ENCODE measurements around the gene FRMPD4. TPM values are rescaled to one million over a fixed set of nuclear protein-coding genes. Genes with fewer than 3 reads are reported as not detected.

Gene FRMPD4
- total RNA-seq, 1 donor: 1.8 TPM

DNA sequence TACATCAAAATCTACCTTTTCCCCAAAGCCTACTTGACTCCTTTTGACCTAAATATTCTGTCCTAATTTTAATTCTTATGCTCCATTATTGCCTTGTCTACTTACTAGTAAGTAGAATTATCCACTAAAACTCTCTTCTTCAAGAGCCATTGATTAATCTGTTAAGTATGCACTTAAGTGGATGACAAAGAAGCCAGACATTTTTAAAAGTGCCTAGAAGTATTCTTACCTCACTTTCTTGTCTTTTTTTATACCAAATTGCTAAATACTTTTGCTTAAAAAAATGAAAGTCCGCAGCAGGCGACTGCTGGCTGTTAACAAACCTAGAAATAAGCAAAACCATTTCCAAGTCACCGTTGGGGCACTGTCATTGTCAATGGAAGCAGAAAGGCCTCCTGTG, 20.1 kb upstream of the FRMPD4 start:
- no peak overlapping the region for H3K27ac ChIP-seq (ENCODE audit: low read depth, low read length)
- DNase-seq (ENCODE audit: insufficient read length, low spot score, missing footprints): no peak

DNA sequence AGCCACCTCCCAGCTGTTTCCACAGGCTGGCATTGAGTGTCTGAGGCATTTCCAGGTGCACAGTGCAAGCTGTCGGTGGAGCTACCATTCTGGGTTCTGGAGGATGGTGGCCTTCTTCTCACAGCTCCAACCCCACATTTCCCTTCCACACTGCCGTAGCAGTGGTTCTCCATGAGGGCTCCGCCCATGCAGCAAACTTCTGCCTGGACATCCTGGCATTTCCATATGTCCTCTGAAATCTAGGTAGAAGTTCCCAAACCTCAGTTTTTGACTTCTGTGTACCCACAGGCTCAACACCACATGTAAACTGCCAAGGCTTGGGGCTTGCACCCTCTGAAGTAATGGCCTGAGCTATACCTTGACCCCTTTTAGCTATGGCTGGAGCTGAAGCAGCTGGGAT, 10.3 kb upstream of the FRMPD4 start:
- no peak overlapping the region for H3K4me2 ChIP-seq (ENCODE audit: insufficient read depth, low read length)
- H3K27me3 ChIP-seq (ENCODE audit: insufficient read depth, low read length): no peaks in the 10 kb centered on the region
- H3K36me3 ChIP-seq (ENCODE audit: insufficient read depth, low read length): no peaks in the 10 kb centered on the region
- H3K4me1 ChIP-seq (ENCODE audit: insufficient read depth, low read length): no peaks in the 10 kb centered on the region
- H4K20me1 ChIP-seq (ENCODE audit: insufficient read depth, low read length): no peaks in the 10 kb centered on the region
- peaks cover 4% of the 10 kb centered on the region for H3K9me3 ChIP-seq (ENCODE audit: low read depth, low read length)
- DNase-seq (ENCODE audit: insufficient read length, low spot score, missing footprints): no peak
- no peak overlapping the region for H2AFZ ChIP-seq (ENCODE audit: low read length)
- no peak overlapping the region for H3K27ac ChIP-seq (ENCODE audit: low read depth, low read length)
- TF ChIP-seq CTCF (IDR thresholded peaks at IDR 0.05; ENCODE audit: extremely low read depth, low read depth, low read length): no peak
- no peaks in the 10 kb centered on the region for H3K79me2 ChIP-seq (ENCODE audit: insufficient read depth, low read length)
- H3K4me3 ChIP-seq (ENCODE audit: insufficient read depth, low read length): no peak overlapping the region

More for the DNA sequence above, 20.1 kb upstream of the FRMPD4 start:
- no peaks in the 10 kb centered on the region for H3K9me3 ChIP-seq (ENCODE audit: low read depth, low read length)
- H3K4me3 ChIP-seq (ENCODE audit: insufficient read depth, low read length): no peak overlapping the region
- no peak for TF ChIP-seq CTCF (IDR thresholded peaks at IDR 0.05; ENCODE audit: extremely low read depth, low read depth, low read length)
- H3K4me2 ChIP-seq (ENCODE audit: insufficient read depth, low read length): peak overlapping the region; percentile 22
- no peak overlapping the region for H2AFZ ChIP-seq (ENCODE audit: low read length)
- no peaks in the 10 kb centered on the region for H4K20me1 ChIP-seq (ENCODE audit: insufficient read depth, low read length)
- no peaks in the 10 kb centered on the region for H3K36me3 ChIP-seq (ENCODE audit: insufficient read depth, low read length)
- no peaks in the 10 kb centered on the region for H3K79me2 ChIP-seq (ENCODE audit: insufficient read depth, low read length)
- no peaks in the 10 kb centered on the region for H3K4me1 ChIP-seq (ENCODE audit: insufficient read depth, low read length)
- no peaks in the 10 kb centered on the region for H3K27me3 ChIP-seq (ENCODE audit: insufficient read depth, low read length)

DNA sequence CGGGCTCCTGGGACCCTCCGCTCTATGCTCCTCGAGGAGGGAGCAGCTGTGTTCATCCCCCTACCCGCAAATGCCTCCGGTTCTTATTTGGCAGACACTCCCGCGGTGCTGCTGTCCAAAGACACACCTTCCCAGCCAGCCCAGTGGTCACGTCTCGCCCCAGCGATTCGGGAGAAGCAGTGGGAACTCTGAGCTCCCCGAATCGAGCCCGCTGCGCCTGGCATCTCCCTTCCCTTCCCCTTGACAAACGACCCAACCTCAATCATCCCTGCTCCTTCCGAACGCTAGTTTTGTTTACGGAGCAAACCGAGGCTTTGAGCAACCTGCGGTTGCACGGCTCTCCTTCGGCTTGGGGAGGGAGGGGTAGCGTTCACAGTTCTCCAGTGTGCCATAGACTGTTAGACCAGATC, 317 bp upstream of the FRMPD4 start:
- H3K79me2 ChIP-seq (ENCODE audit: insufficient read depth, low read length): no peaks in the 10 kb centered on the region
- no peaks in the 10 kb centered on the region for H3K9me3 ChIP-seq (ENCODE audit: low read depth, low read length)
- no peak for TF ChIP-seq CTCF (IDR thresholded peaks at IDR 0.05; ENCODE audit: extremely low read depth, low read depth, low read length)
- DNase-seq (ENCODE audit: insufficient read length, low spot score, missing footprints): no peak
- peak overlapping the region; percentile 86 for H3K4me2 ChIP-seq (ENCODE audit: insufficient read depth, low read length)
- H4K20me1 ChIP-seq (ENCODE audit: insufficient read depth, low read length): no peaks in the 10 kb centered on the region
- no peak overlapping the region for H3K27ac ChIP-seq (ENCODE audit: low read depth, low read length)
- peak overlapping the region; percentile 67 for H3K4me3 ChIP-seq (ENCODE audit: insufficient read depth, low read length)
- H3K4me1 ChIP-seq (ENCODE audit: insufficient read depth, low read length): no peaks in the 10 kb centered on the region
- H3K27me3 ChIP-seq (ENCODE audit: insufficient read depth, low read length): no peaks in the 10 kb centered on the region
- H3K36me3 ChIP-seq (ENCODE audit: insufficient read depth, low read length): no peaks in the 10 kb centered on the region
- peak overlapping the region; percentile 66 for H2AFZ ChIP-seq (ENCODE audit: low read length)

GRCh38 chrX:12139934-12140611, 1.8 kb downstream of the FRMPD4 start:
- no peak for DNase-seq (ENCODE audit: insufficient read length, low spot score, missing footprints)
- Histone ChIP-seq H3K36me3 (ENCODE audit: insufficient read depth, low read length) (no peaks in the 10 kb centered on the region), H2AFZ (ENCODE audit: low read length) (no peak overlapping the region), H3K27ac (ENCODE audit: low read depth, low read length) (no peak overlapping the region), H3K4me2 (ENCODE audit: insufficient read depth, low read length) (peak overlapping the region; percentile 4), H4K20me1 (ENCODE audit: insufficient read depth, low read length) (no peaks in the 10 kb centered on the region), H3K4me3 (ENCODE audit: insufficient read depth, low read length) (no peak overlapping the region), H3K27me3 (ENCODE audit: insufficient read depth, low read length) (no peaks in the 10 kb centered on the region), H3K79me2 (ENCODE audit: insufficient read depth, low read length) (no peaks in the 10 kb centered on the region), H3K9me3 (ENCODE audit: low read depth, low read length) (no peaks in the 10 kb centered on the region), H3K4me1 (ENCODE audit: insufficient read depth, low read length) (no peaks in the 10 kb centered on the region)
- no peak for TF ChIP-seq CTCF (IDR thresholded peaks at IDR 0.05; ENCODE audit: extremely low read depth, low read depth, low read length)

Data from osteoblast (primary cell).